ENCODE measurements around the gene ARHGAP24. TPM values are rescaled to one million over a fixed set of nuclear protein-coding genes. Genes with fewer than 3 reads are reported as not detected.

The ARHGAP24 gene
- total and polyA plus RNA-seq, 10 of the 15 experiments (the other 5 are each of a cell fraction or from before 2014, with no cell fraction given): 0.10 to 4.2 (median 0.52) TPM

- TF ChIP-seq HDAC6 (IDR thresholded peaks at IDR 0.05; ENCODE audit: unreplicated experiment) (no peak), PAX5 (IDR thresholded peaks at IDR 0.05; ENCODE audit: borderline replicate concordance, low read depth, low read length) (peak; percentile 97), RELB (IDR thresholded peaks at IDR 0.05; ENCODE audit: low read depth) (peak; percentile 95), EED (IDR thresholded peaks at IDR 0.05; ENCODE audit: low read depth) (peak; percentile 98), RCOR1 (conservative IDR thresholded peaks at IDR 0.05; ENCODE audit: low read depth, low read length) (no peak), ZBED1 (IDR thresholded peaks at IDR 0.05; ENCODE audit: borderline replicate concordance) (peak; percentile 81; the same call in 1 of the 2 replicates), TCF3 (IDR thresholded peaks at IDR 0.05; ENCODE audit: borderline replicate concordance, insufficient read depth, low read depth, low read length) (peak; percentile 93), EP300 (IDR thresholded peaks at IDR 0.05; ENCODE audit: borderline replicate concordance in 1 of 2, control insufficient read depth in 1 of 2, low read depth in 2 of 2, low read length in 2 of 2) (peak; percentile 65 to 90; a peak in 3 of 4 replicates), POU2F2 (IDR thresholded peaks at IDR 0.05; ENCODE audit: borderline replicate concordance, low read depth, low read length) (peak; percentile 92), MEF2B (IDR thresholded peaks at IDR 0.05; ENCODE audit: partially characterized antibody, poor library complexity, severe bottlenecking) (peak; percentile 94), ZNF207 (IDR thresholded peaks at IDR 0.05; ENCODE audit: borderline replicate concordance) (no peak), ZSCAN29 (IDR thresholded peaks at IDR 0.05) (no peak), RUNX3 (IDR thresholded peaks at IDR 0.05; ENCODE audit: low read length) (peak; percentile 97), IRF5 (IDR thresholded peaks at IDR 0.05; ENCODE audit: borderline replicate concordance) (no peak), RELA (IDR thresholded peaks at IDR 0.05; ENCODE audit: borderline replicate concordance, partially characterized antibody) (peak; percentile 100), EGR1 (IDR thresholded peaks at IDR 0.05; ENCODE audit: borderline replicate concordance in 1 of 2, low read depth in 2 of 2, low read length in 2 of 2) (peak in 1 of 2 experiments; percentile 61; a peak in 1 of 3 replicates), HDGF (IDR thresholded peaks at IDR 0.05) (no peak), BHLHE40 (IDR thresholded peaks at IDR 0.05; ENCODE audit: borderline replicate concordance in 1 of 2, low read depth in 2 of 2, low read length in 1 of 2) (peak; percentile 34 to 58; a peak in 1 of 4 replicates), SRF (IDR thresholded peaks at IDR 0.05; ENCODE audit: low read depth in 2 of 2, low read length in 2 of 2) (peak in 1 of 2 experiments; percentile 62; a peak in 2 of 4 replicates), SKIL (IDR thresholded peaks at IDR 0.05; ENCODE audit: low read depth, poor library complexity, severe bottlenecking) (peak; percentile 80), IRF4 (IDR thresholded peaks at IDR 0.05; ENCODE audit: low read depth, low read length) (peak; percentile 86; the same call in 1 of the 2 replicates), BCL11A (IDR thresholded peaks at IDR 0.05; ENCODE audit: low read depth, low read length) (peak; percentile 99), MTA3 (IDR thresholded peaks at IDR 0.05; ENCODE audit: borderline replicate concordance, low read length) (no peak), NR2F1 (conservative IDR thresholded peaks at IDR 0.05) (peak; percentile 53), NFIC (IDR thresholded peaks at IDR 0.05; ENCODE audit: low read depth, low read length) (peak; percentile 94), NBN (IDR thresholded peaks at IDR 0.05) (0 out of 2 replicates have a peak, but pooled peaks have one; percentile 64)
Measured at GRCh38 chr4:85557016-85557901, 82.3 kb downstream of the ARHGAP24 start (continued).
